ENCODE measurements around the gene WDR46. TPM values are rescaled to one million over a fixed set of nuclear protein-coding genes. Genes with fewer than 3 reads are reported as not detected.
A peak's percentile ranks its signal among the peaks of the same experiment; 100 is the strongest.

The WDR46 gene
- polyA plus RNA-seq, 2 of the 4 experiments (the other 2 are of a cell fraction): 35.1 to 88.4 TPM

GRCh38 chr6:33273924-33274902 lies 14.8 kb downstream of the WDR46 start (continued):
- no peak for TF ChIP-seq BCL3 (IDR thresholded peaks at IDR 0.05)

- Histone ChIP-seq H3K4me3 (peak overlapping the region; percentile 87), H3K27ac (peak overlapping the region; percentile 91 to 97), H3K4me2 (peak overlapping the region; percentile 91), H3K9me3 (no peaks in the 10 kb centered on the region), H3K4me1 (peaks cover 45% of the 10 kb centered on the region)
- ChIA-PET CTCF (no interaction called here), POLR2A (no interaction called here)
- TF ChIP-seq ZSCAN20 (CRISPR knock-in tag; IDR thresholded peaks at IDR 0.05) (no peak), CHD4 (IDR thresholded peaks at IDR 0.05; ENCODE audit: borderline replicate concordance) (no peak), REST (IDR thresholded peaks at IDR 0.05) (no peak), FOXS1 (CRISPR knock-in tag; IDR thresholded peaks at IDR 0.05) (no peak), FOSB (CRISPR knock-in tag; IDR thresholded peaks at IDR 0.05) (no peak), JUN (IDR thresholded peaks at IDR 0.05) (no peak), POLR2A (IDR thresholded peaks at IDR 0.05; ENCODE audit: low read length) (no peak), CTCF (IDR thresholded peaks at IDR 0.05) (no peak), ESRRA (IDR thresholded peaks at IDR 0.05; ENCODE audit: borderline replicate concordance, low read length) (no peak), HOXB13 (CRISPR knock-in tag; IDR thresholded peaks at IDR 0.05; ENCODE audit: low read depth) (no peak), CEBPB (IDR thresholded peaks at IDR 0.05) (no peak), MAZ (IDR thresholded peaks at IDR 0.05; ENCODE audit: borderline replicate concordance, low read depth, low read length) (no peak), SMC3 (IDR thresholded peaks at IDR 0.05) (no peak), KDM1A (IDR thresholded peaks at IDR 0.05; ENCODE audit: low read depth) (no peak), RARB (CRISPR knock-in tag; IDR thresholded peaks at IDR 0.05) (no peak), MAFK (IDR thresholded peaks at IDR 0.05; ENCODE audit: partially characterized antibody) (no peak), RAD21 (conservative IDR thresholded peaks at IDR 0.05 in 1 of 2, IDR thresholded peaks at IDR 0.05 in 1 of 2) (no peak), POLR2AphosphoS2 (conservative IDR thresholded peaks at IDR 0.05; ENCODE audit: low read length) (no peak)
- ATAC-seq: no peak
- WGBS (ENCODE audit: missing lambda C conversion rate): 13% methylated on average over 11 of the region's 11 CpGs
- no peak for FAIRE-seq
- DNase-seq (ENCODE audit: low read depth in 1 of 2, low spot score in 1 of 2): no peak
Measured at GRCh38 chr6:33273129-33273923, 15.7 kb downstream of the WDR46 start.

Data from A549 (cell line).